Inferior parietal cortex (tissue), 1 donor: Measurements from ENCODE around the gene MAP3K14.
A peak's percentile ranks its signal among the peaks of the same experiment; 100 is the strongest.

Experiments used
- DNase-seq: peaks from one replicate; pipeline ENCODE4 v3.0.0-alpha.2; 2016; ENCODE audit errors: extremely low spot score

MAP3K14 gene

GRCh38 chr17:45338996-45339535 lies 22.2 kb upstream of the MAP3K14 start:
- DNase-seq = no peak

- DNase-seq = no peak
These were observed 21.4 kb upstream of the MAP3K14 start for GRCh38 chr17:45338023-45338781.

- DNase-seq = no peak
These were observed 19.8 kb upstream of the MAP3K14 start for GRCh38 chr17:45336390-45337182.

- no peak for DNase-seq
These were observed 18.9 kb upstream of the MAP3K14 start for GRCh38 chr17:45335721-45336120.

- DNase-seq = no peak
These were observed 18.2 kb upstream of the MAP3K14 start for GRCh38 chr17:45334701-45335677.

GRCh38 chr17:45334231-45334630 lies 17.4 kb upstream of the MAP3K14 start:
- no peak for DNase-seq

GRCh38 chr17:45333702-45334092 lies 16.9 kb upstream of the MAP3K14 start:
- no peak for DNase-seq

- DNase-seq = no peak
These were observed 16.3 kb upstream of the MAP3K14 start for GRCh38 chr17:45332989-45333701.

- DNase-seq = no peak
These were observed 15.7 kb upstream of the MAP3K14 start for GRCh38 chr17:45332505-45332904.

- no peak for DNase-seq
These were observed 9.8 kb upstream of the MAP3K14 start for GRCh38 chr17:45326626-45327025.

- no peak for DNase-seq
These were observed 9.0 kb upstream of the MAP3K14 start for GRCh38 chr17:45325810-45326209.

- DNase-seq = no peak
These were observed 7.5 kb upstream of the MAP3K14 start for GRCh38 chr17:45324336-45324735.

GRCh38 chr17:45322168-45322567 lies 5.3 kb upstream of the MAP3K14 start:
- no peak for DNase-seq

GRCh38 chr17:45320931-45321461 lies 4.2 kb upstream of the MAP3K14 start:
- no peak for DNase-seq

GRCh38 chr17:45320349-45320930 lies 3.6 kb upstream of the MAP3K14 start:
- DNase-seq = no peak

GRCh38 chr17:45319239-45319703 lies 2.5 kb upstream of the MAP3K14 start:
- DNase-seq = peak; percentile 61

- no peak for DNase-seq
These were observed 1.9 kb upstream of the MAP3K14 start for GRCh38 chr17:45318561-45319230.

GRCh38 chr17:45317111-45317928 lies 500 bp upstream of the MAP3K14 start:
- DNase-seq = peak; percentile 99
